Forelimb muscle (tissue), 1 donor: Measurements from ENCODE around the gene MED26. TPM values are rescaled to one million over a fixed set of nuclear protein-coding genes. Genes with fewer than 3 reads are reported as not detected.

ENCODE experiments used
- DNase-seq: peaks from one replicate; pipeline ENCODE4 v3.0.0-alpha.2; 2013; ENCODE audit warnings: low read depth
- polyA plus RNA-seq: library from polyadenylated mRNA; unstranded; fragments of 120-200 nt; gene quantifications from one replicate; pipeline ENCODE4 v1.2.1, GENCODE V29; 2013; ENCODE audit not compliant: insufficient read length

Gene MED26
- polyA plus RNA-seq, 1 donor: 5.7 TPM

GRCh38 chr19:16537111-16537510 lies 90.9 kb downstream of the MED26 start:
- no peak for DNase-seq

GRCh38 chr19:16536130-16536529 lies 91.9 kb downstream of the MED26 start:
- DNase-seq: no peak

- no peak for DNase-seq
Measured at GRCh38 chr19:16535381-16535780, 92.6 kb downstream of the MED26 start.

- no peak for DNase-seq
Measured at GRCh38 chr19:16532440-16533234, 95.4 kb downstream of the MED26 start.

- no peak for DNase-seq
Measured at GRCh38 chr19:16531380-16531669, 96.7 kb downstream of the MED26 start.

- DNase-seq: no peak
Measured at GRCh38 chr19:16530540-16531379, 97.2 kb downstream of the MED26 start.

GRCh38 chr19:16529466-16530144 lies 98.4 kb downstream of the MED26 start:
- DNase-seq: no peak

GRCh38 chr19:16527971-16528521 lies 100.0 kb downstream of the MED26 start:
- DNase-seq: no peak

GRCh38 chr19:16527334-16527935 lies 100.6 kb downstream of the MED26 start:
- DNase-seq: no peak

- DNase-seq: no peak
Measured at GRCh38 chr19:16525751-16526481, 102.1 kb downstream of the MED26 start.

GRCh38 chr19:16524991-16525734 lies 102.8 kb downstream of the MED26 start:
- DNase-seq: no peak

Other genes starting within 250 kb of the MED26 start
- 22.2 TPM for gene EPS15L1, start 156.2 kb downstream of the MED26 start, polyA plus RNA-seq
- not detected for gene CALR3, start 132.0 kb downstream of the MED26 start, polyA plus RNA-seq
- gene C19orf44, start 131.8 kb downstream of the MED26 start, polyA plus RNA-seq: 5.6 TPM
- gene CHERP, start 85.8 kb downstream of the MED26 start, polyA plus RNA-seq: 31.7 TPM
- 29.9 TPM for gene SLC35E1, start 55.8 kb downstream of the MED26 start, polyA plus RNA-seq
- gene SMIM7, start 31.9 kb upstream of the MED26 start, polyA plus RNA-seq: 46.3 TPM
- gene TMEM38A, start 32.9 kb upstream of the MED26 start, polyA plus RNA-seq: 127 TPM
- gene NWD1, start 91.6 kb upstream of the MED26 start, polyA plus RNA-seq: 0.10 TPM
- 37.4 TPM for gene SIN3B, start 201.2 kb upstream of the MED26 start, polyA plus RNA-seq